Anterior cingulate cortex (tissue), 58 donors: ENCODE data around the gene AKAP6.
"Not testable (repeated sequence)": the region's sequence is repeated elsewhere in the genome, so short reads cannot be mapped to it uniquely, and the experiment has no call there.

Source experiments
- DNase-seq, 58 donors: peaks; one replicate each; lab custom pipeline; 2025; lab: John Stamatoyannopoulos, UW

The AKAP6 gene

DNA sequence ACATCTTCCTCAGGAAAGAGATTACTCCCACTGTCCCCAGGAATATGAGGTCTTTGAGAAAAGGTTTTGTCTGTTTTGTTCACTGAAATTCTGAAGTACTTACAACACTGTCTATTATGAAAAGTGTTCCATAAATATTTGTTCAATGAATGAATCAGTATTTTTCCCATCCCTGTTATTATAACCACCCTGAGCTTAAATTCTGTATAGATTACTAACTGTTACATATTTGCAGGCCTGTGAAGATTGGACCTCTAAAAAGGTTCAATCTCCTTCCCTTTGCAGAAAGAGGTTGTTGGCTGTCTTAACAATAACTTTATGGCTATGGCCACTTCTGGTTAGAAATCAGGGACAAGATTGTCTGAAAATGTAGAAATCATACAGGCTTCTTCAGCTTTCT is 435.0 kb downstream of the AKAP6 start:
- no peak for DNase-seq

DNA sequence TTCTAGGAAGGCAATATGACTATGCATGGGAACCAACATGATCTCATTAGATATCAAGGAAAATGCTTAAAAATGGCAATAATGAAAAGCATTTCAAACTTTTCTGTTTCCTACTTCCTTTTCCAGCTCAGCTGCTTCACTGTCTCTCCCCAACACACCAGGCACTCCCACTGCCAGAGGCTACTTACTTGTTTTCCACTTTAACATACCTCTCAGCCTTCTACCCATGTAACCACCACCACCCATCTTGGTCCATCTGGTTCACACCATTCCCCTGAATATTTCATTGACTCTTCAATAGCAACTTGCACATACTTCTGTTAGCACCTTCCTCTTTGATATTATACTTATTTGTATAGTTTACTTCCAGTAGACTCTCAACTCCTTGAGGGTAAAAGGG is 441.3 kb downstream of the AKAP6 start:
- DNase-seq: no peak

GRCh38 chr14:32774214-32774613 is 445.1 kb downstream of the AKAP6 start:
- no peak for DNase-seq

- DNase-seq: no peak
Observed at GRCh38 chr14:32779840-32780239, 450.7 kb downstream of the AKAP6 start.

GRCh38 chr14:32784405-32784804 is 455.3 kb downstream of the AKAP6 start:
- DNase-seq: no peak

- no peak for DNase-seq
Observed at GRCh38 chr14:32785585-32785984, 456.5 kb downstream of the AKAP6 start.

DNA sequence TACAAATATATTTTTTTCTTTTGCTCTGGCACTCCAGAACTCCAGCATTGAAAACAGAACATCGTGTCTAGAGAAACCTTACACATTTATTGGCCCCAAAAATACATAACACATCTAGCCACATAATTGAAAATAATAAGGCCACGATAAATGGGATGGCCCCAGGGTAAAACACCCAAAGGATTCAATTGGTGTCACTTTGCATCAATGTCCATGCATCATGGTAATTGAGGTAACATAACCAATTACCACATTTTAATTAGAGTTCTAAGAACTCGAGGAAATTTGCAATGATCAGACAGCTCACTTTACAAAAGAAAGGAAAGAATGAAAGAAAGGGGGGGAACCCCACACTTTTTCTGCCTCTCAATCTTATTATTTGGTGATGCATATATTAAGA is 457.8 kb downstream of the AKAP6 start:
- DNase-seq: no peak

GRCh38 chr14:32793033-32793432 is 463.9 kb downstream of the AKAP6 start:
- DNase-seq: not testable (repeated sequence)

GRCh38 chr14:32800320-32800719 is 471.2 kb downstream of the AKAP6 start:
- DNase-seq: no peak

DNA sequence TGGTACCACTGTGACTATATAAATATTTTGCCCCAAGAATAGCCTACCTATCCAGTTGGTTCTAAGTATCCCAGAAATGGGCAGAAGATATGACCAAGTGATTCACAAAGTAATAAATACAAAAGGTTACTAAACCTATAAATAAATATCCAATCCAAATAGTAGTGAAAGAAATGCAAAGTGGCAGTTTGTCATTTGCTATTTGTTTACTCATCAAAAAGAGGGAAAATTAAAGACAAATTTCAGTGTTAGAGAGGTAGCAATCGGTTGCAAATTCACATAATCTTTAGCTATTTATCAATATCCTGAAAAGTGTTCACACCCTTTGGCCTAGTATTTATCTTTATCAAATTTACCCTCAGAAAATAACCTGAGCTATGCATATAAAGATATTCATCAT is 473.2 kb downstream of the AKAP6 start:
- no peak for DNase-seq

DNA sequence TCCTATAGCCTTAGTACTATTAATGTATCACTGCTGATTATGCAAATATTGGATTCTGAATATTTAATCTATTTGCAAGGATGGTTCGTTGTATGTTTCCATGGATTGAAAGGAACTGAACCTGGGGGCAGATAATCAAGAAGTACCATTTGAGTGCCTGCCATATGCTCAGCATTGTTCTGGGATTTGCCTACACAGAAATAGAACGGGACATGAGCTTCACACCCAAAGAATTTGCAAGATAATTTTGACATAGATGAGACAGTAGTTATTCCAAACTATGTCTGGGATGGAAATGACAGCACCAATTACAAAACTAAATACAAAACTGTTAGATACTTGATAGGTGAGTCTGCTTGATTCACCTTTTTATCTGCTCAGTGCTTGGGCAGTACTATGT is 476.9 kb downstream of the AKAP6 start:
- no peak for DNase-seq

GRCh38 chr14:32808644-32809043 is 479.5 kb downstream of the AKAP6 start:
- DNase-seq: peak in 18 of 58 donors; percentile 12 to 85 (median 38)

DNA sequence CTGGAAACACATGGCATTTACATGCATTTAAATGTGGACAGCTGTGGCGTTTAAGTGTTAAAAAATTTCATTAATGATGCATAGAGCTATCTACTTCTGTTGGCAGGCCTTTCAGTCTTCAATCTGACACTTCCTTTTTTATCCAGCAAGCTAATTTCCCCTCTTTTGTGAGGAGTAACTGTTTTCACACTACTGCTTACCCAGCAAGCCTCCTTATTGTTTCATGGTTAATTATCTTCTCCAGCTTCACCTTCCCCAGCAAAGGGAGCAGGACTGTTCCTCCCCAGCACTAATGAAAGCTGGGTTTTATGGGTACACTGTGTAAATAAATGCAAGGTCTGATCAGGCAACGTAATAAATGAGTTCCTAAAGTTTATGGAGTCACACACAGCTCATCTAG is 480.2 kb downstream of the AKAP6 start:
- DNase-seq: peak in 2 of 58 donors; percentile 2 to 13

DNA sequence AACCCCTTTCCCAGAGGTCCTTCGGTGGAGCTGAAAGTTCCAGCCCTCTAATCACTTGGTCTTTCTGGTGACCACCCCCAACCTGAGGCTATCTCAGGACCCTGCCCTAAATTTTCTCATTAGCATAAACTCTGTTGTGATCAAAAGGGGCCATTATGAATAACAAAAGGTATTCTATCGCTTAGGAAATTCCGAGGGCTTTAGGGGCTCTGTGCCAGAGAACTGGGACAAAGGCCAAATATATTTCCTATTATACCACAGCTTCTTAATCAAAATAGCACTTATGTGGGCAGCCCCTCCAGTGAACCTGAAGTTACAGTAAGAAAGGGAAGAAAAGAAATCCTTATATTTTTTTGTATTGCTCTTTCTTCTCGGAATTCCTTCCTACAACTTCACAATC is 484.3 kb downstream of the AKAP6 start:
- DNase-seq: no peak

DNA sequence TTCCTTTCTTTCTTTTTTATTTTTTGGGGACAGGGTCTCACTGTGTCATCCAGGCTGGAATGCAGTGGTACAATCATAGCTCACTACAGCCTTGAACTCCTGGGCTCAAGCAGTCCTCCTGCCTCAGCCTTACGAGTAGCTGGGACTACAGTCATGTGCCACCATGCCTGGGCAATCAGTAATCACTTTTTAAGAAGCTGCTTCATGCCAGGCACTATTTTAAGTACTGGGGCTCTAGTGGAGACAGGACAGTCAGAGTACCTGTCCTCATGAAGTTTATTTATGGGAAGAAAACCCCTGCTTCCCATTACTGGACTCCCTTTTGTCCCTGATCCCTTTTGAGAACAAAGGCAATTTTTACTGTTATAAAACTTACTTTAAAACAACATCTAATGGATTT is 485.6 kb downstream of the AKAP6 start:
- DNase-seq: no peak

GRCh38 chr14:32816588-32816987 is 487.5 kb downstream of the AKAP6 start:
- DNase-seq: no peak

DNA sequence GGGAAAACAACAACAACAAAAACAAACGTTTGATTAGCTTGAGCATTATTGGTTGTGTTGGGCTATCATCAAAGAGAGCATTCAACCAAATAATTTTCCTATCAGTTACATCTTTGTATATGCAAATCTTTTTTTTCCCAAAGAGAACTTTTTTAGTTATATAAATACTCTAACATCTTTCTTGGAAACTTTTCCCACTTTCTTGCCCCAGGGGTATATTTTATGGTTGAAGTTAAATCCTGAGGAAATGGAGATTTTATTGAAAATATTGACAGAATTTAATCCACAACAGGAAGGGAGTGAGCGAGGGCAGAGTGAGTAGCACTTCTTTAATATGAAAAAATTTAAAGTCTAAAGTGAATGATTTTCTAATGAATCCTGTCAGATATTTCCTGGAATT is 488.7 kb downstream of the AKAP6 start:
- no peak for DNase-seq

GRCh38 chr14:32818581-32818980 is 489.5 kb downstream of the AKAP6 start:
- no peak for DNase-seq

DNA sequence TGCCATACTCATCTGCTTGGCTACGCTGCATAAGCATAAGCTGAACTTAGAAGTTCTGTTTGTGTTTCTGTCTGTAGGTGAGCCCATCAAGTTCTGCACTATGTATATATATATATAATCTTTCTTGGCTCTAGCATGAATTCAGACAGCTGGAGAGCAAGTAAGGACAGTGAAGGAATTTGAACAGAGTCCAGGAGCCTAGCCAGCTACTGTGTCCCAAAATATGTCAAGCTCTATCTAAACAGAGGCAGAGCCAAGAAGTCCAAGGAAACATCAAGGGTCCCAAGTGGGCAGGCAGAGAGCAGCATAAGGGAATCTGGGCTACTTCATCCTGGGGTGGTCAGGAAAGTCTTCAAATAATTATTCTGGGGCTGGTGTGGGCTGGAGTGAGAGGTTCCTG is 491.1 kb downstream of the AKAP6 start:
- no peak for DNase-seq

DNA sequence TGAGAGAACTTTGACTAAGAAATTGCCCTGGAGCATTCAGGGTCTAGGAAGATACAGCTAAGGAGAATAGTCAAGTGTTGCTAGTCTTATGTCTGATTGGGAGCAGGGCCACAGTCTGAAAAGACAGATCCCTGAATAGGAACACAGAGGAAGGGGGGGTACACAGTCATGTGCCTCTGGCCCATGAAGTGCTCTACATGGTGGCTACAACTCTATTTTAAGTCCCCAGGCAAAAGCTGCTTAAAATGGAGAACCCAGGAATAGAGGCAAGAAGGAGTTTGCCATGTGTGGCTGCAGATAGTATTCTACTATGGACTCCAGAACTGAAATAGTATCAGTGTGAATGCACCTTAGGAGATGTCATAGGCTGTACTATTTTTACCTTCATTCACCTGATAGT is 491.6 kb downstream of the AKAP6 start:
- no peak for DNase-seq

DNA sequence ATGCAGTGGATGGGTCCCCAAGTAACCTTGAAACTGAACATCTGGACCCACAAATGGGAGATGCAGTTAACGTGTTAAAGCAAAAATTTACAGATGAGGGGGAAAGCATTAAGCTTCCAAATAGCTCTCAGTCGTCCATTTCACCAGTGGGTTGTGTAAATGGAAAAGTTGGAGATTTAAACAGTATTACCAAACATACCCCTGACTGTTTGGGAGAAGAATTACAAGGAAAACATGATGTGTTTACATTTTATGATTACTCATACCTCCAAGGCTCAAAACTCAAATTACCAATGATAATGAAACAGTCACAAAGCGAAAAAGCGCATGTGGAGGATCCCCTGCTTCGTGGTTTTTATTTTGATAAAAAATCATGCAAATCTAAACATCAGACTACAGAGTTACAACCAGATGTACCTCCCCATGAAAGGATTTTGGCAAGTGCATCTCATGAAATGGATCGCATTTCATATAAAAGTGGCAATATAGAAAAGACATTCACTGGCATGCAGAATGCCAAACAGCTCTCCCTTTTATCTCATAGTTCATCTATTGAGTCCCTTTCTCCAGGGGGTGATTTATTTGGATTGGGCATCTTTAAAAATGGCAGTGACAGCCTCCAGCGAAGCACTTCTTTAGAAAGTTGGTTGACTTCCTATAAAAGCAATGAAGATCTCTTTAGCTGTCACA is 493.0 kb downstream of the AKAP6 start:
- no peak for DNase-seq

DNA sequence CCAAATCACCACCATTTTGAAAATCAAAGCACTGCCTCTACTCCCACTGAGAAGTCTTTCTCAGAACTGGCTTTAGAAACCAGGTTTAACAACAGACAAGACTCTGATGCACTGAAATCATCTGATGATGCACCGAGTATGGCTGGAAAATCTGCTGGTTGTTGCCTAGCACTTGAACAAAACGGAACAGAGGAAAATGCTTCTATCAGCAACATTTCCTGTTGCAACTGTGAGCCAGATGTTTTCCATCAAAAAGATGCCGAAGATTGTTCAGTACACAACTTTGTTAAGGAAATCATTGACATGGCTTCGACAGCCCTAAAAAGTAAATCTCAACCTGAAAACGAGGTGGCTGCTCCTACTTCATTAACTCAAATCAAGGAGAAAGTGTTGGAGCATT is 494.6 kb downstream of the AKAP6 start:
- no peak for DNase-seq

DNA sequence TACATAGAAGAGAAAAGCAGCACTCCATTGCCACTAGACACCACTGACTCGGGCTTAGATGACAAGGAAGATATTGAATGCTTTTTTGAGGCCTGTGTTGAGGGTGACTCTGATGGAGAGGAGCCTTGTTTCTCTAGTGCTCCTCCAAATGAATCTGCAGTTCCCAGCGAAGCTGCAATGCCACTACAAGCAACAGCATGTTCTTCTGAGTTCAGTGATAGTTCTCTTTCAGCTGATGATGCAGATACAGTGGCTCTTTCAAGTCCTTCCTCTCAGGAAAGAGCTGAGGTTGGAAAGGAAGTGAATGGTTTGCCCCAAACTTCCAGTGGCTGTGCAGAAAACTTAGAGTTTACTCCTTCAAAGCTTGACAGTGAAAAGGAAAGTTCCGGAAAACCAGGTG is 495.1 kb downstream of the AKAP6 start:
- DNase-seq: peak in 4 of 58 donors; percentile 12 to 24 (median 14)
